Neural cell (in vitro differentiated cells): ENCODE results near the gene NKAIN2. TPM values are rescaled to one million over a fixed set of nuclear protein-coding genes. Genes with fewer than 3 reads are reported as not detected.

ENCODE experiments used
- H2AFZ ChIP-seq: fragments of 200-600, 300-800 bp; sonication (generic), shearing (Covaris generic); 2 replicates; pipeline ENCODE4 v1.6.0; 2014; ENCODE audit warnings: low read depth, mild to moderate bottlenecking, antibody characterized with exemption, low read length, moderate library complexity
- H3F3A ChIP-seq: fragments of 200-600 bp; shearing (Covaris generic); 2 replicates; pipeline ENCODE4 v1.6.1; 2016; ENCODE audit warnings: mild to moderate bottlenecking, moderate library complexity, mixed read lengths, antibody characterized with exemption, low read length; ENCODE audit not compliant: insufficient read depth, poor library complexity, severe bottlenecking
- H3K27ac ChIP-seq: fragments of 200-600, 300-800 bp; sonication (generic), shearing (Covaris generic); 2 replicates; pipeline ENCODE4 v1.5.1; 2014; ENCODE audit warnings: mild to moderate bottlenecking, low read length, moderate library complexity
- H3K27me3 ChIP-seq: fragments of 300-800, 200-600 bp; sonication (generic), shearing (Covaris generic); 2 replicates; pipeline ENCODE4 v1.6.0; 2014; ENCODE audit warnings: mild to moderate bottlenecking, low read depth, low read length, moderate library complexity; ENCODE audit not compliant: insufficient read depth
- H3K36me3 ChIP-seq: fragments of 300-800, 200-600 bp; sonication (generic), shearing (Covaris generic); 2 replicates; pipeline ENCODE4 v1.5.1; 2014; ENCODE audit warnings: mild to moderate bottlenecking, antibody characterized with exemption, low read length, moderate library complexity; ENCODE audit not compliant: insufficient read depth
- H3K4me2 ChIP-seq: fragments of 300-800, 200-600 bp; sonication (generic), shearing (Covaris generic); 2 replicates; pipeline ENCODE4 v1.6.0; 2014; ENCODE audit warnings: mild to moderate bottlenecking, low read length
- H3K4me3 ChIP-seq: fragments of 300-800, 200-600 bp; sonication (generic), shearing (Covaris generic); 2 replicates; pipeline ENCODE4 v1.5.1; 2014; ENCODE audit warnings: mild to moderate bottlenecking, low read length, moderate library complexity
- H3K79me2 ChIP-seq: fragments of 200-600 bp; shearing (Covaris generic); replicated peaks from 2 replicates; pipeline ENCODE4 v1.6.0; 2014; ENCODE audit warnings: mild to moderate bottlenecking, low read length, moderate library complexity; ENCODE audit not compliant: insufficient read depth
- H3K9ac ChIP-seq: fragments of 300-800, 200-600 bp; sonication (generic), shearing (Covaris generic); 2 replicates; pipeline ENCODE4 v1.6.1; 2016; ENCODE audit warnings: mild to moderate bottlenecking, low read length, mixed read lengths
- H3K9me2 ChIP-seq: fragments of 200-600 bp; shearing (Covaris generic); 2 replicates; pipeline ENCODE4 v1.6.1; 2016; ENCODE audit warnings: mild to moderate bottlenecking, low read length, mixed read lengths; ENCODE audit not compliant: insufficient read depth
- H3K9me3 ChIP-seq: fragments of 200-600, 300-800 bp; sonication (generic), shearing (Covaris generic); 2 replicates; pipeline ENCODE4 v1.6.1; 2016; ENCODE audit warnings: mild to moderate bottlenecking, mixed run types, low read length, moderate library complexity, mixed read lengths
- H4K20me1 ChIP-seq: fragments of 200-600 bp; shearing (Covaris generic); 2 replicates; pipeline ENCODE4 v1.6.1; 2016; ENCODE audit warnings: mild to moderate bottlenecking, mixed run types; ENCODE audit not compliant: insufficient read depth
- EP300 ChIP-seq: fragments of 450-650 bp; conservative IDR thresholded peaks from 2 replicates; pipeline ENCODE4 v1.6.1; 2014; ENCODE audit warnings: antibody characterized with exemption, mild to moderate bottlenecking, moderate library complexity; ENCODE audit not compliant: poor library complexity, severe bottlenecking
- EZH2 ChIP-seq: fragments of 200-600, 300-800 bp; shearing (Covaris generic), sonication (generic); IDR thresholded peaks from 2 replicates; pipeline ENCODE4 v1.6.1; 2014; ENCODE audit warnings: antibody characterized with exemption, low read length, borderline replicate concordance, mild to moderate bottlenecking; ENCODE audit not compliant: insufficient read depth, poor library complexity, severe bottlenecking
- MXI1 ChIP-seq: fragments of 450-650 bp; conservative IDR thresholded peaks from 2 replicates; pipeline ENCODE4 v1.6.1; 2014; ENCODE audit warnings: antibody characterized with exemption, mild to moderate bottlenecking; ENCODE audit not compliant: poor library complexity, severe bottlenecking
- POLR2AphosphoS5 ChIP-seq: IDR thresholded peaks from 2 replicates; pipeline ENCODE4 v1.6.1; 2012
- RAD21 ChIP-seq: fragments of 450-650 bp; conservative IDR thresholded peaks from 2 replicates; pipeline ENCODE4 v1.6.1; 2014; ENCODE audit warnings: antibody characterized with exemption, mild to moderate bottlenecking, moderate library complexity
- SMC3 ChIP-seq: fragments of 450-650 bp; conservative IDR thresholded peaks from 2 replicates; pipeline ENCODE4 v1.6.1; 2014; ENCODE audit warnings: antibody characterized with exemption, mild to moderate bottlenecking, moderate library complexity; ENCODE audit not compliant: poor library complexity
- TAF1 ChIP-seq: IDR thresholded peaks from 2 replicates; pipeline ENCODE4 v1.6.1; 2012; ENCODE audit warnings: low read depth
- polyA plus RNA-seq: library from polyadenylated mRNA; depleted of rRNA; stranded (reverse); fragments of >200 nt; gene quantifications from 2 replicates; pipeline ENCODE4 v1.2.3, GENCODE V29; 2014
- TF ChIP-seq, protein P1 (sequence below): IDR thresholded peaks from 2 replicates; pipeline ENCODE4 v1.6.1; 2012; ENCODE audit warnings: borderline replicate concordance
- TF ChIP-seq, protein P2 (sequence below): fragments of 450-650 bp; IDR thresholded peaks from 2 replicates; pipeline ENCODE4 v1.5.1; 2014; ENCODE audit warnings: antibody characterized with exemption, mild to moderate bottlenecking, moderate library complexity; ENCODE audit not compliant: poor library complexity, severe bottlenecking

Gene NKAIN2
- polyA plus RNA-seq, 1 donor from 2014 or later = 23.2 TPM

DNA sequence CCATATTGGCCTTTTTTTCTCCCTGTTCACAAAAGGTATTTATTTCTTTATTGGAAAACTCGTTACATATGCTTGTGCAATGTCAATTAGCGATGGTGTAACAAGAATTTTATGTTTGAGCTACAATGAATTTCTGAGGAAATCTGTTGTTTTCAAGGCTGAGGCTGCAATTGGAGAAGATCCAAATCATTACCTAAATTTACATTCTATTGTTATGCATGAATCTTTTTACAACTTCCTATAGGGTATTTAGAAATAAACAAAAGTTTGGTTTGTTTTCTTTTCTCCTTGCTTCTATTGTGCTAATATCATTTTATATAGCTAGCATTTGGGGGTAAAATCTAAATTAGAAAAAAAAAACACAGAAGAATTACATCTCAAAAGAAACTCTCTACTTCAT is 34.7 kb upstream of the NKAIN2 start:
- Histone ChIP-seq H3K9ac (no peak overlapping the region), H3F3A (no peaks in the 10 kb centered on the region), H2AFZ (no peak overlapping the region), H3K36me3 (no peaks in the 10 kb centered on the region), H3K27ac (no peak overlapping the region), H3K4me3 (no peak overlapping the region), H3K9me2 (no peaks in the 10 kb centered on the region), H4K20me1 (no peaks in the 10 kb centered on the region), H3K4me2 (no peak overlapping the region), H3K79me2 (no peaks in the 10 kb centered on the region), H3K27me3 (no peaks in the 10 kb centered on the region), H3K9me3 (no peaks in the 10 kb centered on the region)
- TF ChIP-seq SMC3 = no peak

DNA sequence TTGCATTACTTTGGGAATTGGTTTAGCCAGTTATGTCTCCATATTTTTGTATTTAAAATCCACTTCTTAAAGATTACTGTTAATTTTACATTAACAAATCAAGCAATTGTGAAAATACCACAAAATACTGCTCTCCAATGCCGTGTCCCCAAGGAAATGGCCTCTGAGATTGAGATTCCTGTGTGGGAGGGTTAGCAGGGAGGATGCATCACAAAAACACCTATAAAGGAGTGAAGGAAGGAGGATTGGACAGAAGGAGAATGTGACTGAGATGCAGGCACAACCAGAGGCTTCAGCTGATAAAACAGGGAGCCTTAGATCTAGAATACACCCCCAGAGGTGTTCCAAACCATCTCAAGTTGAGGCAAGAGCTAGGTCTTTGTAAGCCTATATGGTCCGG is 34.2 kb upstream of the NKAIN2 start:
- H3K4me2 ChIP-seq = no peak overlapping the region
- no peaks in the 10 kb centered on the region for H3K27me3 ChIP-seq
- no peak overlapping the region for H3K27ac ChIP-seq
- no peaks in the 10 kb centered on the region for H3K9me2 ChIP-seq
- H3F3A ChIP-seq = no peaks in the 10 kb centered on the region
- no peak overlapping the region for H3K9ac ChIP-seq
- no peaks in the 10 kb centered on the region for H4K20me1 ChIP-seq
- no peaks in the 10 kb centered on the region for H3K79me2 ChIP-seq
- no peak overlapping the region for H2AFZ ChIP-seq
- H3K36me3 ChIP-seq = no peaks in the 10 kb centered on the region
- no peak overlapping the region for H3K4me3 ChIP-seq
- TF ChIP-seq MXI1 (no peak), EZH2 (no peak), POLR2AphosphoS5 (no peak), SMC3 (no peak), TAF1 (no peak)
- TF ChIP-seq, protein P1, sequence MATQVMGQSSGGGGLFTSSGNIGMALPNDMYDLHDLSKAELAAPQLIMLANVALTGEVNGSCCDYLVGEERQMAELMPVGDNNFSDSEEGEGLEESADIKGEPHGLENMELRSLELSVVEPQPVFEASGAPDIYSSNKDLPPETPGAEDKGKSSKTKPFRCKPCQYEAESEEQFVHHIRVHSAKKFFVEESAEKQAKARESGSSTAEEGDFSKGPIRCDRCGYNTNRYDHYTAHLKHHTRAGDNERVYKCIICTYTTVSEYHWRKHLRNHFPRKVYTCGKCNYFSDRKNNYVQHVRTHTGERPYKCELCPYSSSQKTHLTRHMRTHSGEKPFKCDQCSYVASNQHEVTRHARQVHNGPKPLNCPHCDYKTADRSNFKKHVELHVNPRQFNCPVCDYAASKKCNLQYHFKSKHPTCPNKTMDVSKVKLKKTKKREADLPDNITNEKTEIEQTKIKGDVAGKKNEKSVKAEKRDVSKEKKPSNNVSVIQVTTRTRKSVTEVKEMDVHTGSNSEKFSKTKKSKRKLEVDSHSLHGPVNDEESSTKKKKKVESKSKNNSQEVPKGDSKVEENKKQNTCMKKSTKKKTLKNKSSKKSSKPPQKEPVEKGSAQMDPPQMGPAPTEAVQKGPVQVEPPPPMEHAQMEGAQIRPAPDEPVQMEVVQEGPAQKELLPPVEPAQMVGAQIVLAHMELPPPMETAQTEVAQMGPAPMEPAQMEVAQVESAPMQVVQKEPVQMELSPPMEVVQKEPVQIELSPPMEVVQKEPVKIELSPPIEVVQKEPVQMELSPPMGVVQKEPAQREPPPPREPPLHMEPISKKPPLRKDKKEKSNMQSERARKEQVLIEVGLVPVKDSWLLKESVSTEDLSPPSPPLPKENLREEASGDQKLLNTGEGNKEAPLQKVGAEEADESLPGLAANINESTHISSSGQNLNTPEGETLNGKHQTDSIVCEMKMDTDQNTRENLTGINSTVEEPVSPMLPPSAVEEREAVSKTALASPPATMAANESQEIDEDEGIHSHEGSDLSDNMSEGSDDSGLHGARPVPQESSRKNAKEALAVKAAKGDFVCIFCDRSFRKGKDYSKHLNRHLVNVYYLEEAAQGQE = no peak
- H3K9me3 ChIP-seq = no peaks in the 10 kb centered on the region

DNA sequence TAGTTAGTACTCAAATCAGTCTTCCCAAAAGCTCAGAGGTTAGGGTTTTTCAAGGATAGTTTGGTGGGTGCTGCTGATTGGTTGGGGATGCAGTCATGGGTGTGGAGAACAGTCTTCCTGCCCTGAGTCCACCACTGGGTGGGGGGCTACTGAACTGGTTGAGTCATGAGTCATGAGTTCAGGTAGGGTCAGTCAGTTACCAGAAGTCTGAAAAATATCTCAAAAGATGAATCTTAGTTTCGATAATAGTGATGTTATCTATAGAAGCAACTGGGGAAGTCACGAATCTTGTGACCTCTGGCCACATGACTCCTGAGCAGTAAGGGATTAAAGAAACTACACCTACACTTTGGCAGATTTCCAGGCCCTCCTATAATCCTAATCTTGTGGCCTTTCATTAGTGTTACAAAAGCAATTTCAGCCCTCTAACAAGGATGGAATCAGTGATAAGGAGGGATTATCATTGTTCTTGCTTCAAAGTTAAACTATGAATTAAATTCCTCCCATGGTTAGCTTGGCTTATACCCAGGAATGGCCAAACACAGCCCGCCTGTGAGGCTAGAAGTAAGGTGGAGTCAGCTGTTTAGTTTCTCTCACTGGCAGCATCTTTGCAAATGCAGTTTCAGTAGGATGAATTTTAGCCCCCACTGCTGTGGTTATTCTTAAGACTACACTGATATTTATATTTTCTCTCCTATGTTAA is 33.3 kb upstream of the NKAIN2 start:
- no peaks in the 10 kb centered on the region for H4K20me1 ChIP-seq
- H3K9me3 ChIP-seq = no peaks in the 10 kb centered on the region
- no peak overlapping the region for H3K4me2 ChIP-seq
- H3K79me2 ChIP-seq = no peaks in the 10 kb centered on the region
- no peaks in the 10 kb centered on the region for H3K9me2 ChIP-seq
- H3K27me3 ChIP-seq = no peaks in the 10 kb centered on the region
- H3K4me3 ChIP-seq = no peak overlapping the region
- no peak overlapping the region for H2AFZ ChIP-seq
- H3K27ac ChIP-seq = no peak overlapping the region
- H3K36me3 ChIP-seq = no peaks in the 10 kb centered on the region
- no peak overlapping the region for H3K9ac ChIP-seq
- H3F3A ChIP-seq = no peaks in the 10 kb centered on the region
- TF ChIP-seq EZH2 (no peak), MXI1 (no peak), SMC3 (no peak), EP300 (no peak), TAF1 (no peak), RAD21 (no peak), POLR2AphosphoS5 (no peak)
- TF ChIP-seq, protein P1 = no peak
- TF ChIP-seq, protein P2, sequence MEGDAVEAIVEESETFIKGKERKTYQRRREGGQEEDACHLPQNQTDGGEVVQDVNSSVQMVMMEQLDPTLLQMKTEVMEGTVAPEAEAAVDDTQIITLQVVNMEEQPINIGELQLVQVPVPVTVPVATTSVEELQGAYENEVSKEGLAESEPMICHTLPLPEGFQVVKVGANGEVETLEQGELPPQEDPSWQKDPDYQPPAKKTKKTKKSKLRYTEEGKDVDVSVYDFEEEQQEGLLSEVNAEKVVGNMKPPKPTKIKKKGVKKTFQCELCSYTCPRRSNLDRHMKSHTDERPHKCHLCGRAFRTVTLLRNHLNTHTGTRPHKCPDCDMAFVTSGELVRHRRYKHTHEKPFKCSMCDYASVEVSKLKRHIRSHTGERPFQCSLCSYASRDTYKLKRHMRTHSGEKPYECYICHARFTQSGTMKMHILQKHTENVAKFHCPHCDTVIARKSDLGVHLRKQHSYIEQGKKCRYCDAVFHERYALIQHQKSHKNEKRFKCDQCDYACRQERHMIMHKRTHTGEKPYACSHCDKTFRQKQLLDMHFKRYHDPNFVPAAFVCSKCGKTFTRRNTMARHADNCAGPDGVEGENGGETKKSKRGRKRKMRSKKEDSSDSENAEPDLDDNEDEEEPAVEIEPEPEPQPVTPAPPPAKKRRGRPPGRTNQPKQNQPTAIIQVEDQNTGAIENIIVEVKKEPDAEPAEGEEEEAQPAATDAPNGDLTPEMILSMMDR = no peak
